Esophagus squamous epithelium (tissue), 5 donors: ENCODE measurements around the gene NPAT. TPM values are rescaled to one million over a fixed set of nuclear protein-coding genes. Genes with fewer than 3 reads are reported as not detected.

Experiments
- DNase-seq: peaks from one replicate; lab custom pipeline; 2025; lab: John Stamatoyannopoulos, UW
- H3K27ac ChIP-seq, 4 donors: fragments of 200-600 bp; sonication (generic); one replicate each; pipeline ENCODE4 v1.5.1; 2016 to 2019; ENCODE audit warnings: mild to moderate bottlenecking in 1 of 4
- H3K27me3 ChIP-seq, 4 donors: fragments of 200-600 bp; sonication (generic); 1 replicate in 3 of 4; 2 replicates in 1 of 4; pipeline versions ENCODE4 v1.5.1 to v1.6.0; 2017 to 2021; ENCODE audit warnings: antibody characterized with exemption in 1 of 4
- H3K36me3 ChIP-seq, 3 donors: fragments of 200-600 bp; sonication (generic); one replicate each; pipeline ENCODE4 v1.5.1; 2016 to 2019
- H3K4me1 ChIP-seq, 3 donors: fragments of 200-600 bp; sonication (generic); one replicate each; pipeline ENCODE4 v1.5.1; 2017 to 2019
- H3K4me3 ChIP-seq, 4 donors: fragments of 200-600 bp; sonication (generic); 1 replicate in 3 of 4; 2 replicates in 1 of 4; pipeline ENCODE4 v1.5.1; 2016 to 2019; ENCODE audit warnings: mild to moderate bottlenecking in 2 of 4, moderate library complexity in 1 of 4
- H3K9me3 ChIP-seq, 3 donors: fragments of 200-600 bp; sonication (generic); one replicate each; pipeline ENCODE4 v1.5.1; 2016 to 2019
- POLR2A ChIP-seq, 4 donors: fragments of 450-650 bp; IDR thresholded peaks; one replicate each; pipeline ENCODE4 v1.6.1; 2017; ENCODE audit warnings: antibody characterized with exemption in 4 of 4, mild to moderate bottlenecking in 4 of 4, moderate library complexity in 3 of 4
- WGBS, 2 donors: methylation state at CpG; one replicate each; pipeline ENCODE4 v1.1.5; 2018; 5-methylcytosine and 5-hydroxymethylcytosine counted together
- intact Hi-C: fragments of 100-400 bp; cut with DNase I; formaldehyde crosslinking; loops from one replicate; pipeline ENCODE4 v1.15.0; 2022
- total RNA-seq, 4 donors: library from RNA; depleted of rRNA; stranded (reverse); fragments of >200 nt; gene quantifications; one replicate each; pipeline ENCODE4 v1.1.0, GENCODE V29; 2016
- TF ChIP-seq, protein P1 (sequence below), 6 experiments: fragments of 450-650 bp in 4 of 6; fragments of 200-600 bp in 2 of 6; sonication (generic) in 2 of 6; IDR thresholded peaks; one replicate each; pipeline ENCODE4 v1.5.1; 2016 to 2019; ENCODE audit warnings: antibody characterized with exemption in 6 of 6, mild to moderate bottlenecking in 4 of 6, moderate library complexity in 4 of 6
- donor health status: DM: yes; HTN: yes; CAD: no.

The NPAT gene
- total RNA-seq, 4 donors from 2014 or later: 8.2 to 15.6 (median 11.7) TPM

DNA sequence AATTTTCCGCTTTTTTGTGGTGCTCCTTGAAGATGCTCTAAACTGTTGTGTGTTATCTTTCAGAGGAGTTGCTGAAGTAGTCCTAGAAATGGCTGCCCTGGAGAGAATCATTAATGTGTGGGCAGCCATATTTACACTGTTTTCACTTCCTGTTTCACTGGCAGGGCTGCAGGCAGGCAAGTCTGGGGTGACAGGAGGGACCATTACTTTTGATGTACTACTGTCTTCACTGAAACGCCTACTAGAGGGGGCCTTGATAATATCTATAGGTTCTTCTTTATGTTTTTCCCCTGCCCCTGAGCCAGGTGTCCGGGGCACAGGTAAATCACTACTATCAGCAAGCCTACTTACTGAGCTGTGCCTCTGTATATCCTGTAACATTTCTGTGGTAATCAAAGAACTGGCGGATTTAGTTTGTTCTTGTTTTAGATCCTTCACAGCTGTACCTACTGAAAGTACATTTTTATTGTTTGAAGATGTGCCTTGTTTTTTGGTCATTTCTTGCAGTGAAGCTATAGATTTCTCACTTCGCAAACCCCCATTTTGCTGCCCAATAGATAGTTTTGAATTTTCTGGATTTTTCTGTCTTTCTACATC, 61.4 kb downstream of the NPAT start:
- TF ChIP-seq, protein P1, sequence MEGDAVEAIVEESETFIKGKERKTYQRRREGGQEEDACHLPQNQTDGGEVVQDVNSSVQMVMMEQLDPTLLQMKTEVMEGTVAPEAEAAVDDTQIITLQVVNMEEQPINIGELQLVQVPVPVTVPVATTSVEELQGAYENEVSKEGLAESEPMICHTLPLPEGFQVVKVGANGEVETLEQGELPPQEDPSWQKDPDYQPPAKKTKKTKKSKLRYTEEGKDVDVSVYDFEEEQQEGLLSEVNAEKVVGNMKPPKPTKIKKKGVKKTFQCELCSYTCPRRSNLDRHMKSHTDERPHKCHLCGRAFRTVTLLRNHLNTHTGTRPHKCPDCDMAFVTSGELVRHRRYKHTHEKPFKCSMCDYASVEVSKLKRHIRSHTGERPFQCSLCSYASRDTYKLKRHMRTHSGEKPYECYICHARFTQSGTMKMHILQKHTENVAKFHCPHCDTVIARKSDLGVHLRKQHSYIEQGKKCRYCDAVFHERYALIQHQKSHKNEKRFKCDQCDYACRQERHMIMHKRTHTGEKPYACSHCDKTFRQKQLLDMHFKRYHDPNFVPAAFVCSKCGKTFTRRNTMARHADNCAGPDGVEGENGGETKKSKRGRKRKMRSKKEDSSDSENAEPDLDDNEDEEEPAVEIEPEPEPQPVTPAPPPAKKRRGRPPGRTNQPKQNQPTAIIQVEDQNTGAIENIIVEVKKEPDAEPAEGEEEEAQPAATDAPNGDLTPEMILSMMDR (IDR thresholded peaks at IDR 0.05): no peak
- TF ChIP-seq POLR2A (IDR thresholded peaks at IDR 0.05): no peak
- Histone ChIP-seq H3K4me1 (no peaks in the 10 kb centered on the region), H3K4me3 (no peak overlapping the region), H3K9me3 (no peaks in the 10 kb centered on the region), H3K27me3 (no peaks in the 10 kb centered on the region), H3K27ac (no peak overlapping the region), H3K36me3 (peaks cover 4 to 98% (median 23%) of the 10 kb centered on the region in 3 donors)
- DNase-seq: no peak
- 84 to 86% methylated on average over 5 of the region's 5 CpGs for WGBS, 2 donors
- intact Hi-C loops: no loop called here

DNA sequence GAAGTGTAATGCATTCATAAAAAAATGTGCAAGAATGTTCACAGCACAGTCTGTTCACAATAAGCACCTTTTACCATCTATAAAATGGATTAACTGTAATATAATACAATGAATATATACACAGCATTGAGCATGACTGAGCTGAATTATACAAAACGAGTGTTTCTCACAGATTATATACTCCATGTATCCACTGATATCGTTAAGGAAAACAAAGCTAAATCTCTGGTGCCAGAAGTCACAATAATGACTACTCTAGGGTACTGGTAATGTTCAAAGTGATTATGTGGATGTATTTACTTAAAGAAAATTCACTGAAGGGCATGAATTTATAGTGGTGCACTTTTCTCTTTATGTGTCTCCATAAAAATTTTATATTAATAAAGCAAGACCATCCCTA, 67.8 kb downstream of the NPAT start:
- no peak for DNase-seq
- Histone ChIP-seq H3K4me3 (no peak overlapping the region), H3K27me3 (no peaks in the 10 kb centered on the region), H3K9me3 (no peaks in the 10 kb centered on the region), H3K27ac (no peak overlapping the region), H3K4me1 (no peaks in the 10 kb centered on the region), H3K36me3 (peaks cover 0 to 89% (median 7%) of the 10 kb centered on the region in 3 donors)
- TF ChIP-seq, protein P1 (IDR thresholded peaks at IDR 0.05): no peak
- no peak for TF ChIP-seq POLR2A (IDR thresholded peaks at IDR 0.05)
- WGBS, 2 donors: 80% methylated on average over 2 of the region's 2 CpGs
- intact Hi-C loops: no loop called here

DNA sequence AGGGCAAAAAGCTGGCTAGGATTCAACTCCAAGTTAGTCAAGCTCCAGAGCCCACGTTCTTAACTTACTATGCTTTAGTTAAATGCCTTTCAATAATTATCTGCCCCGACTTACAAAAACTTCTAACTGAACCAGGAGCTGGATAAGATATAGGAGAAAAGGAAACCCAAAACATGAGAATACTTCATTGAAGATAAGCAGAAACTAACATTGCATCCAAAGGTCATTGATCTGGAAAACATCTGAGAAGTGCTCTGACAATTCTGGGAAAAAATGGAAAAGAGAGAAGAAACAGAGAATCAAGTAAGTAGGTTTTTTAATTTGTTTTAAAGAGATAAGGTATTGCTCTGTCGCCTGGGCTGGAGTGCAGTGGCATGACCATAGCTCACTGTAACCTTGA, 73.9 kb downstream of the NPAT start:
- Histone ChIP-seq H3K36me3 (peaks cover 0 to 92% (median 22%) of the 10 kb centered on the region in 3 donors), H3K4me1 (no peaks in the 10 kb centered on the region), H3K27me3 (no peaks in the 10 kb centered on the region), H3K9me3 (no peaks in the 10 kb centered on the region), H3K27ac (no peak overlapping the region), H3K4me3 (no peak overlapping the region)
- intact Hi-C loops: no loop called here
- no peak for DNase-seq
- 85 to 88% methylated on average over 3 of the region's 3 CpGs for WGBS, 2 donors
- TF ChIP-seq POLR2A (IDR thresholded peaks at IDR 0.05): no peak
- TF ChIP-seq, protein P1 (IDR thresholded peaks at IDR 0.05): no peak

DNA sequence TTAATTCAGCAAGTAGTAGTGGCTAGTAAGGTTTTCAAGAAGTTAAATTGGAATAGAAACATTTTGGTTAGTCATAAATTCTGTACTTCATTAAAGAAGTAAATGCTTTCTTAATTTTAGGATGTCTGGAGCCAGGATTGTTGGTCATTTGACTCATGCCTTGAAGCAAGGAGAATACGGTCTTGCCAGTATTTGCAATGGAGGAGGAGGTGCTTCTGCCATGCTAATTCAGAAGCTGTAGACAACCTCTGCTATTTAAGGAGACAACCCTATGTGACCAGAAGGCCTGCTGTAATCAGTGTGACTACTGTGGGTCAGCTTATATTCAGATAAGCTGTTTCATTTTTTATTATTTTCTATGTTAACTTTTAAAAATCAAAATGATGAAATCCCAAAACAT, 75.3 kb downstream of the NPAT start:
- 67 to 80% methylated on average over 1 of the region's 1 CpG for WGBS, 2 donors
- Histone ChIP-seq H3K4me3 (no peak overlapping the region), H3K4me1 (no peaks in the 10 kb centered on the region), H3K27me3 (no peaks in the 10 kb centered on the region), H3K9me3 (no peaks in the 10 kb centered on the region), H3K27ac (no peak overlapping the region), H3K36me3 (peaks cover 0 to 98% (median 29%) of the 10 kb centered on the region in 3 donors)
- no peak for TF ChIP-seq POLR2A (IDR thresholded peaks at IDR 0.05)
- intact Hi-C loops: no loop called here
- DNase-seq: no peak

DNA sequence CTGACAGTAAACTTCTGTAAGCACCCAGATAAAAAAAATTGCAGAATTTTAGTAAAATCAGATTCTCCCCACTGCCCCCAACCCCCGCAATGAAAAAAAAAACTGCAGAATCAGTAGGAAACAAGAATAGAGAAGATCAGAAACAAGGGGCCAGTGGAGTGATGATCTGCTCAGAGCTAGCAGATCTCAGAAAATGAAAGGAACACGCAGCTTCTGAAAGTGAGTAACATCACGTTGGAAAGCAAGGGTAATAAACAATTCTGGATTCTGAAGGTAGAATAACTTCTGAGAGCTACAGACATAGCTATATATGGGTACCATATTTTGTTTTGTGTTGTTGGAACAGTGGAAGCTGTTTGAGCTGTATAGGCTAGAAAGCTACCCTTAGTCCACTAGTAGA, 77.8 kb downstream of the NPAT start:
- Histone ChIP-seq H3K9me3 (no peaks in the 10 kb centered on the region), H3K4me3 (no peak overlapping the region), H3K36me3 (peaks cover 0 to 97% (median 29%) of the 10 kb centered on the region in 3 donors), H3K27me3 (no peaks in the 10 kb centered on the region), H3K4me1 (no peaks in the 10 kb centered on the region), H3K27ac (no peak overlapping the region)
- intact Hi-C loops: no loop called here
- 81 to 90% methylated on average over 3 of the region's 3 CpGs for WGBS, 2 donors
- no peak for DNase-seq
- TF ChIP-seq, protein P1 (IDR thresholded peaks at IDR 0.05): no peak
- no peak for TF ChIP-seq POLR2A (IDR thresholded peaks at IDR 0.05)
